Activated CD8-positive, alpha-beta memory T cell treated with anti-CD3 and anti-CD28 coated beads, Interleukin-2, amount 50 U/mL, for 24 hours (primary cell): ENCODE measurements around the gene SPIN3.
"Not testable (repeated sequence)": the region's sequence is repeated elsewhere in the genome, so short reads cannot be mapped to it uniquely, and the experiment has no call there.

ENCODE experiments used
- DNase-seq: peaks from one replicate; pipeline ENCODE4 v3.0.0-alpha.2; 2020; ENCODE audit errors: extremely low read depth

Gene SPIN3

DNA sequence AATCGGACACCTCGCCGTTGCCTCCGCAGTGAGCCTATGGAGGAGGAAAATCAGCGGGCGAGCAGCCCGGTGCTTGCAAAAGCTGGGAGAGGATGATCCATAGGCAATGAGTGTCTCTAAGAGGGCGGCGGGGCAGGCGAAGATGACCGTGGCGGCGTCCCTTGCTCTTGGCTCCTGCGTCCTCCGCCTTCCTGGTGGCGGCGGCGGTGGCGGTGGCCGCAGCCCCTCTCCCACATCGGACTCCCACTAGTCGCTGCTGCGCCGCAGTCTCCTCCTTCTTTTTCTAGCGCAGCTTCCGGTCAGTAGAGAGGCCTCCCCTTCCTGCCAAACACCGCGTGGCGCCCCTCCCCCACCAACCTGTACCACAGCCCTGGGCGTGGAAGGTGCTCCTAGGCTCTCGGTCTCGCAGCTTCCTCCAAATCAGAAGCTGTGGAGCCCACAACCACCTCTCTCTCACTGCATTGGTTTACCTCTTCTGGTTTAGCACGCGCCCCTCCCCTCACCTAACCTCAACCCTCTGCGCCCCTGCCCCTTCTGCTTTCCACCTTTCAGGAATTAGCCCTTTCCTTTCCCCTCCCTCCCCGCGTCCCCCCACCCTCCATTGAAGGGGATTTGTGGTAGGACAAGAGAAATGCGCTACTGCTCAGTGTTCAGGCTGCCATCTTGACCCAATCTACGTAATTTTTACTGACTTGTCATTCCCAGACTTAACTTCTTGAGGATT is at the start of gene SPIN3:
TSS of gene SPIN3 (minus strand) at position 271 of the 724 bp plus-strand sequence. CDS start 594 bp downstream, outside the sequence.
- peak; percentile 14 for DNase-seq

DNA sequence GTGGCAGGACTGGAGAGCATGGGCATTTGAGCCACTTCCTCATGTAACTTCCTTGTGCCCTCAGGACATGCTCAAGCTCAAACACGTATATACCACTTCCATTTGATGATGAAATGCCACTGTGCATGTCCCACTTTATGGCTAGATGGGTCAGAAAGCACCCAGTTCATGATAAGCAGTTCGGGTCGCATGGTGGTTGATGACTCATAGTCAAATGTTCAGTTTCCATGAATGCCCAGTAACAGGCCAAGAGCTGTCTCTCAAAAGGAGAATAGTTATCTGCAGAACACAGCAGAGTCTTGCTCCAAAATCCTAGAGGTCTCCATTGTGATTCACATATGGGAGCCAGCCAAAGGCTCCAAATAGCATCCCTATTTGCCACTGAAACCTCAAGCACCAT is 48.9 kb upstream of the SPIN3 start:
- DNase-seq = no peak

DNA sequence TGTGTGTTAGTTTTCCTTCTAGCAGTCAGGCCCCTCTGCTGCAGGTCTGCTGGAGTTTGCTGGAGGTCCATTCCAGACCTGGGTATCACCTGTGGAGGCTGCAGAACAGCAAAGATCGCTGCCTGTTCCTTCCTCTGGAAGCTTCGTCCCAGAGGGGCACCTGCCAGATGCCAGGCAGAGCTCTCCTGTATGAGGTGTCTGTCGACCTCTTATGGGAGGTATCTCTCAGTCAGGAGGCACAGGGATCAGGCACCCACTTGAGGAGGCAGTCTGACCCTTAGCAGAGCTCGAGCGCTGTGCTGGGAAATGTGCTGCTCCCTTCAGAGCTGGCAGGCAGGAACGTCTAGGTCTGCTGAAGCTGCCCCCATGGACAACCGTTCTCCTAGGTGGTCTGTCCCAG is 41.9 kb upstream of the SPIN3 start:
- DNase-seq = not testable (repeated sequence)

DNA sequence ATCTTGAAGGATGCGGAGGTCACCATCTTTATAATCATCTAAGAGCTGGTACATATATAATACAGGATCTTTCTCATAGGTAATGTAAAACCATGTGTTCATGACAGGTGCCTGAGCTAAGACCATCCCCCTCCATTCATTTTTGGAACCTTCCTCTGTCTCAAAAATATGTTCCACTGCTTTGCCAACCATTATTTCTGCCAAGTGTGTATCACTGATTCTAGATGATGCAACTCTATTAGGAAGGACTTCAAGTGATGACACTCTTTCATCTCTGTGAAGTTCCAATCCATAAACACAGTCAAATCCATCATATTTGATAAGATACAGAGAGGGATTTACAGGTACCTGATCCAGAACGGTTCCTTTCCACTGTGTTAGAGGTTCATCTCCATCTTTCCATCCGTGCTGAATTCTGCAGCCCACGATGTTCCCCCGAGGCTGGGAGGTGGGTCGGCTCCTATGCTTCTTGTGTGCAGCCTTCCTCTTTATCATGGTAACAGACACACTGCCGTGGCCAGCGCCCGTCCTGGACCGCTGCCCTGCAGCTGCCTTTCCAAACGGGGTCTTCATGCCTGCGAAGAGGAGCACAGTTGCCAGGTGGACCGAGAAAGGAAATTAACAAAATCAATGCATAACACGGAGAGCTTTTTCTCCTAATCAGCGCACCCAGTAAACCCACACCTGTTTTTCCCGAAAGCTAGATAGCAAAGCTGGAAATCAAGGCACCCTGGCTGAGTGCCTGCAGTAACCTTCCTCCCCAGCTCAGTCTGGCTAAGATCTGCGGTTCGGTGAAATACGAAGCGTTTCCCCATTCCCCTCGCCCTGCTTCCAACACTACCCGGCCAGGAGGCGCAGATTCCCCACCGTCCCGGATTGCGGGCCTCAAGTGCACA is 718 bp downstream of the SPIN3 start:
- DNase-seq = no peak

DNA sequence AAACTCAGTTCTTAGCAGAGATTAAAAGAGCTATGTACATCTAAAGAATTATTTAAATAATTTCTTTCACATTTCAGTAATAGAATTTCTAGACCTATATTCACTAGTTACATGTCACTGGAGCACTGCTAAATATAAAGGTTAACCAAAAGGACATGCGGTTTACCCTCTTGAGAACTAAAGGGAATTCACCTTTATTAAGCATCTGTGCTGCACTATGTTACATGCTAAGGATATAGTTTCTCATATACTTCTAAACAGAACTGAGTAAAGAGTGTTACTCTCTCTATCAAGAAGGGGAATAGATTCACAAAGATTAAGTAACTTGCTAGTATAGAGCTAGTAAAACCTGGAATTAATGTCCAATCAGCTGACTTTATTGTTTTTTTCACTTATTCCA is 7.6 kb downstream of the SPIN3 start:
- DNase-seq = no peak

DNA sequence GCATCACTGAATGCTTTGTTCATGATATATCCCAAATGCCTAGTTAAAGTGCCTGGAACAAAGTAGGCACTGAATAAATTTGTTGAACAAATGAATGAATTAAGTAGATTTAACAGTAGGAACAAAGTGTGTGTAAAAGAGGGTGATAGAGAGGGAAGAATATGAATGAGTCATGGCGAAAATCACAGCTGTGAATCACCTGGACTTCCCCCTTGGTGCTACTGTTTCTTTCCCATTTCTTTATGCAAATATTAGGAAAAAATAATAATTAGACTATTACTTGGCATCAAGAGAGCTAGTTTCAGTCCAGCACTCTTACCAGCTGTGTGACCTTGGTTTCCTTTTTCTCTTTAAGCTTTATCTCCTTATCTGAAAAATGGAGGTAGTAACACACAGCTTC is 9.2 kb downstream of the SPIN3 start:
- DNase-seq = no peak

DNA sequence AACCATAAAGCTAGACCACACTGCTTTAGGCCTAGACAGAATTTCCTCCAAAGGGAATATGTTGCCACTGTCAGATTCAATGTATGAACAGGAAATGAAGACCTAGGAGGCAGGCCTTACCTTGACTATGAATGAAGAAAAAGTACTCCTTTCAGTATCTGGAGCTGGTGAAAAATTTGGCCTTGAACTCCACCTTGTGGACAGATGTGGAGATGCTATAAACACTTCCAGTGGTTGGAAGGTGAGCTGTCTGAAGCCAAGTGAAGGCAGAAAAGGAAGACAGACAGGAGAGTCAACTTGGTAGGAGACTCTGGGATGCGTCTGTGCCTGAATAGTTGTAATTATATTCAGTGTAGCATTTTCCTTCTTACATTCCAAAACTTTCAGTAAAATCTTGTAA is 17.2 kb downstream of the SPIN3 start:
- DNase-seq = no peak

DNA sequence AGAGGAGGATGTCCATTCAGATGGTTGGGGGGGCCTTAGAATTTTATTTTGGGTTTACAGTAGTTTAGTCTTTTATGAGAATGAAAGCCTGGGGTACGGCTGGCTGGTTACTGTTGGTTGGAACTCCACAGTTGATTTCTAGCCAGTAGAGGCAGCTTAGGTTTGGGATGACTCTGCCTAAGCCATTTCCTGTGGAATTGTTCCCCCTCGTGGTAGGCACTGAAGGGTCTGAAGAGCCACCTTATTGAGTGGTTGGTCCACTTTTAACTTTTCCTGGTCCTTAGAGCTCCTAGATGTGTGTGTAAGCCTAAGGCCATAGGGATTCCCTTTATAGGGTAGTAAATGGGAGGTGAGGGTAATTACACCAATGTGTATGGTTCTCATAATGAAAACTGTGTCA is 19.7 kb downstream of the SPIN3 start:
- no peak for DNase-seq

DNA sequence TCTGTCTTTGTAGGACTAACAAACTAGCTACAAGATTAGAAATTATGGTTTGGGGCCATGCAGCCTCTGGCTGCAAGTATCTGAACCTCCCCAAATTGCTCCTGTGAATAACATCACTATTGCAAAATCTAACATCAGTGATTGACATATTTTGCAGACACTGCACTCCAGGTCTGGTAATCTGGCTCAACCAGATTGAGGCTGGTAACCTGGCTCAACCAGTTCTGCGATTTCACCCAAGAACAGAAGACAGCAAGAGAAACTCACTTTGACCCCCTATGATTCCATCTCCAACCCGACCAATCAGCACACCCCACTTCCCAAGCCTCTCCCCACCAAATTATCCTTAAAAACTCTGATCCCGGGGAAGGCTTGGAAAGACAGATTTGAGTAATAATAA is 20.9 kb downstream of the SPIN3 start:
- DNase-seq = no peak

DNA sequence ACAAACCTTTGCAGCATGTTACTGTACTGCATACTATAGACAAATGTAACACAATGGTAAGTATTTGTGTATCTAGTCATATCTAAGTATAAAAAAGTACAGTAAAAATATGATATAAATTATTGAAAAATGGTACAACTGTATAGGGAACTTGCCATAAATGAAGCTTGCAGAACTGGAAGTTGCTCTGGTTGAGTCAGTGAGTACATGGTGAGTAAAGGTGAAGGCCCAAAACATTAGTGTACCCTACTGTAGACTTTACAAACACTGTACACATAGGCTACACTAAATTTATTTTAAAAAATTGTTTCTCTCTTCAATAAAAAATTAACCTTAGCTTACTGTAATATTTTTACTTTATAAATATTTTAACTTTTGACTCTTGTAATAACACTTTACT is 25.8 kb downstream of the SPIN3 start:
- no peak for DNase-seq

DNA sequence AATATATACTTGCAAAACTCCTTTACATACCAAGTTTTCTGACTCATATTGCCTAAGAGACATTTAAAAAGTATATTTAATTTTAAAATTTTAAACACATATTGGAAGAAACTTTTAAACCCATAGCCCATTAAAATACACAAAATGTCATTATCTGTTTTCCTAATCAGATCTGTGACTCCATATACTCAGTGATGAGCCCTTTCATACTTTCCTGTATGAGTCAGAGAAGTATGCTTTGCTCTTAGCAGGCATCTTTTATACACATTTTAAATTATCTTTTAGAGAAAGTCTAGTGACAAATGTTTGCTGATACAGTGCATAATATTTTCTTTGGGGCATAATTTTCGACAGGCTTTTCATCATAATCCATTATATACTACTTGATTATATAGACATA is 26.4 kb downstream of the SPIN3 start:
- no peak for DNase-seq

DNA sequence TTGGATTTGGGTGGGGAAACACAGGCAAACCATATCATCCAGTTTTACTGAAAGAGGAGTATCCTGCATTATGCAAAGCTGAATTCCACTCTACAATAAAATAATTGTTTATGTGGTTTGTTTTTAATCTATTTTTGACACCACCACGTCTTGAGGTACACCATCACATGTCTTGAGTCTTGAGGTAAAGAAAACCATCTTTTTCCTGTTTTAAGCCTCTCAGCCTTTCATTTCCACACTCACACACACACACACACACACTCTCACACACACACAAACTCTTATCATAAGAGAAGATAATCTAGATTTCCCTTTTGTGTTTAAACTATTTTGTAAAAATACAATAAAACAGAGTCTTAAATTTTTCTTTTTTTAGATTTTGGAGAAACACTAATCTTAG is 32.0 kb downstream of the SPIN3 start:
- no peak for DNase-seq

DNA sequence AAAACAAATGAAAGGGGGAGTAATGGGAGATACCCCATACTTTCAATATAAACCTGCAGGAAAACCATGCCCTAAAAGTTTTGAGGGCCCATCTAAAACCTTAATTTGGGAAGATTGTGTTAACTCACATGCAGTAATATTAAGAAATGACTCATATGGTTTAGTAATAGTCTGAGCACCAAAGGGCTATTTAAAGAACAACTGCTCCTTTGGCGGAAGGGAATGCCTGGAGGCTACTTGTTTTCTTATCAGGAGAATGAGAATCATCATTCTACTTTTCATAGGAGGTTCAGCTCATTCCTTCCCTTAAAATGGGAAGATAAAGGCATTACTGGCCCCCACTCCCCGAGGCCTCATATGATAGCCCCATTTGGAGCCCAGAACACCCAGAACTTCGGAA is 47.6 kb downstream of the SPIN3 start:
- no peak for DNase-seq

DNA sequence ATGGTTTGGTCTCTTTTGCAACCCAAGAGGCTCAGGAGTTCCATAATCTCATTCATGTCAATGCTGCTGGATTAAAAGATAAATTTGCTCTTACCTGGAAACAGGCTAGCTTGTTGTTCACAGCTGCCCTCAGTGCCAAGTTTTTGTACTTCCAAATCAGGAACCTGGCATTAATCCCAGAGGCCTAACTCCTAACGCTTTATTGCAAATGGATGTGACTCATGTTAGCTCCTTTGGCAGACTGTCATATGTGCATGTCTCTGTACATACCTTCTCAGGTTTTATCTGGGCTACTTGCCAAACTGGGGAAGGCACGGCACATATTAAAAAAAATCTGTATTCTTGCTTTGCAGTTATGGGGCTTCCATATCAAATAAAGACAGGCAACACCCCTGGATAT is 49.1 kb downstream of the SPIN3 start:
- not testable (repeated sequence) for DNase-seq

DNA sequence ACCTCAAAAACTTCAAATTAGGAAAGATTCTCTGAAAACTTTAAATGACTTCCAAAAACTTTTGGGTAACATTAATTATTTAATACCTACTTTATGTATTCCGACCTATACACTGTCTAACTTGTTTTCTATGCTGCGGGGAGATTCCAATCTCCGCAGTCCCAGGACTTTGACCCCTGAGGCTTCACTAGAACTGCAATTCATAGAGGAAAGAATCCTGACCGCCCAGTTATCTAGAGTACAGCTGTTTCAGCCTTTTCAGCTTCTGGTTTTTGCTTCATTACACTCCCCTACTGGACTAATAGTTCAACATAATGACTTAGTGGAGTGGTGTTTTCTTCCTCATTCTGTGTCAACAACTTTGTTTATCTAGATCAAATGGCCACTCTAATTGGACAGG is 50.1 kb downstream of the SPIN3 start:
- DNase-seq = not testable (repeated sequence)

DNA sequence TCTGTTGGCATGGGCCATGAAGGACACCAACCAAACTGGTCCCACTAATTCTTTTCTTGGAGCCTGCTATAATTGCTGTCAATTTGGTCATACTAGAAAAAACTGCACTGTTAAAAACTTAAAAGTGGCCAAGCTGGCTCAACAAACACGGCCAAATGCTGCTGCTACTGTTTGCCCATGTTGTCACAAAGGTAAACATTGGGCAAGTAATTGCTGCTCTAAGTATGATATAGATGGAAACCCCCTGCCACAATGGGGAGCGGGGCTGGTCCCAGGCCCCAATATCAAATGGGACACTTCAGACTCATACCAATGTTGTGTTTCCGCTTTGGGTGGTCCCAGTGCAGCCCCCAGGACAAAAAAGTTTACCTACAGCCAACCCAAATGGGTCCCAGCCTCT is 52.1 kb downstream of the SPIN3 start:
- no peak for DNase-seq
